IMR-90 (cell line): ENCODE measurements around the gene CTNS.

Experiments
- CEBPB ChIP-seq: IDR thresholded peaks from 2 replicates; pipeline ENCODE4 v1.6.1; 2012; ENCODE audit warnings: low read depth, low read length, improper control_type of control experiment
- MAFK ChIP-seq: IDR thresholded peaks from 2 replicates; pipeline ENCODE4 v1.6.1; 2012; ENCODE audit warnings: low read depth, low read length, improper control_type of control experiment
- MXI1 ChIP-seq: IDR thresholded peaks from 2 replicates; pipeline ENCODE4 v1.6.1; 2012; ENCODE audit warnings: low read depth, mild to moderate bottlenecking, low read length, moderate library complexity, borderline replicate concordance
- NFE2L2 ChIP-seq: fragments of 150-350 bp; IDR thresholded peaks from 2 replicates; pipeline ENCODE4 v1.6.1; 2016; ENCODE audit warnings: low read depth, mild to moderate bottlenecking, low read length
- POLR2A ChIP-seq: IDR thresholded peaks from 2 replicates; pipeline ENCODE4 v1.6.1; 2012; ENCODE audit warnings: mild to moderate bottlenecking, low read depth, low read length
- RAD21 ChIP-seq: IDR thresholded peaks from 2 replicates; pipeline ENCODE4 v1.6.1; 2012; ENCODE audit warnings: low read length, improper control_type of control experiment
- USF2 ChIP-seq: fragments of 150-350 bp; IDR thresholded peaks from 2 replicates; pipeline ENCODE4 v1.6.1; 2017; ENCODE audit warnings: mild to moderate bottlenecking, antibody characterized with exemption, low read length, low read depth
- TF ChIP-seq, protein P1 (sequence below): conservative IDR thresholded peaks from 2 replicates; pipeline ENCODE4 v1.5.1; 2012; ENCODE audit warnings: mild to moderate bottlenecking, low read depth, low read length, improper control_type of control experiment

DNA sequence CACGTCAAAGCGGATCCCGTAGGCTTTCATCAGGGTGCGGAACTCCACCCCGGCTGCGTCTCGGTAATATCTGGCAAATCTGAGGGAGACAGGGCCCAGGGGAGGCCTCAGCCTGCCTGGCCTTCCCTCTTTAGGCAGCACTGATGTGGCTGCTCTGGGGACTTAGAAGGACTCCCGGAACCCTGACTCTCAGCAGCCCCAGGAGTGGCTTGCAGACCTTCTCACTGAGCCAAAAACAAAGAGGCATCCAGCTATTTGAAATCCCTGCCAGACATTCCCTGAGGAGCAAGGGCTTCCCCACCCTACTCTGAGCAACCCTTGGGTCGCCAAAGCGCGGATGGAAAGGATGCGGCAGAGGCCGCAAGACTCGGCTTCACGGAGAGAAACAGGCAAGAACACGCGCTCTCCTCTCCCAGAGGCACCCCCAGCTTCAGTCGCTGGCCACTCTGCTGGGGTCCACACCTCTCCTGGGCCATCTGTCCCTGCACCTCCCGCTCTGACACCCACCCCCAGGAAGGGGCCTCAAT, 51.5 kb downstream of the CTNS start:
- TF ChIP-seq POLR2A (no peak), RAD21 (no peak), USF2 (no peak), MXI1 (no peak), MAFK (no peak), NFE2L2 (no peak), CEBPB (no peak)
- TF ChIP-seq, protein P1, sequence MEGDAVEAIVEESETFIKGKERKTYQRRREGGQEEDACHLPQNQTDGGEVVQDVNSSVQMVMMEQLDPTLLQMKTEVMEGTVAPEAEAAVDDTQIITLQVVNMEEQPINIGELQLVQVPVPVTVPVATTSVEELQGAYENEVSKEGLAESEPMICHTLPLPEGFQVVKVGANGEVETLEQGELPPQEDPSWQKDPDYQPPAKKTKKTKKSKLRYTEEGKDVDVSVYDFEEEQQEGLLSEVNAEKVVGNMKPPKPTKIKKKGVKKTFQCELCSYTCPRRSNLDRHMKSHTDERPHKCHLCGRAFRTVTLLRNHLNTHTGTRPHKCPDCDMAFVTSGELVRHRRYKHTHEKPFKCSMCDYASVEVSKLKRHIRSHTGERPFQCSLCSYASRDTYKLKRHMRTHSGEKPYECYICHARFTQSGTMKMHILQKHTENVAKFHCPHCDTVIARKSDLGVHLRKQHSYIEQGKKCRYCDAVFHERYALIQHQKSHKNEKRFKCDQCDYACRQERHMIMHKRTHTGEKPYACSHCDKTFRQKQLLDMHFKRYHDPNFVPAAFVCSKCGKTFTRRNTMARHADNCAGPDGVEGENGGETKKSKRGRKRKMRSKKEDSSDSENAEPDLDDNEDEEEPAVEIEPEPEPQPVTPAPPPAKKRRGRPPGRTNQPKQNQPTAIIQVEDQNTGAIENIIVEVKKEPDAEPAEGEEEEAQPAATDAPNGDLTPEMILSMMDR, result no peak
